GM03348 (cell line): ENCODE results near the gene RNF208.
"Not testable (repeated sequence)": the region's sequence is repeated elsewhere in the genome, so short reads cannot be mapped to it uniquely, and the experiment has no call there.

Source experiments
- DNase-seq: peaks from one replicate; pipeline ENCODE4 v3.0.0; 2012; ENCODE audit warnings: low spot score

Gene RNF208

GRCh38 chr9:137240318-137240840 lies 18.3 kb upstream of the RNF208 start:
- peak; percentile 86 for DNase-seq

GRCh38 chr9:137239541-137240200 lies 17.6 kb upstream of the RNF208 start:
- DNase-seq = not testable (repeated sequence)

- no peak for DNase-seq
These were observed 16.0 kb upstream of the RNF208 start for GRCh38 chr9:137237759-137238726.

GRCh38 chr9:137236936-137237421 lies 14.9 kb upstream of the RNF208 start:
- DNase-seq = no peak

- peak; percentile 93 for DNase-seq
These were observed 14.3 kb upstream of the RNF208 start for GRCh38 chr9:137236238-137236935.

- DNase-seq = no peak
These were observed 13.6 kb upstream of the RNF208 start for GRCh38 chr9:137235424-137236237.

GRCh38 chr9:137234758-137235423 lies 12.9 kb upstream of the RNF208 start:
- DNase-seq = no peak

GRCh38 chr9:137234055-137234697 lies 12.1 kb upstream of the RNF208 start:
- DNase-seq = no peak

- no peak for DNase-seq
These were observed 11.3 kb upstream of the RNF208 start for GRCh38 chr9:137233143-137233980.

- DNase-seq = no peak
These were observed 10.5 kb upstream of the RNF208 start for GRCh38 chr9:137232510-137232909.

GRCh38 chr9:137232101-137232500 lies 10.1 kb upstream of the RNF208 start:
- DNase-seq = no peak

GRCh38 chr9:137231372-137232039 lies 9.5 kb upstream of the RNF208 start:
- DNase-seq = no peak

GRCh38 chr9:137230705-137231371 lies 8.8 kb upstream of the RNF208 start, which contains the start of gene SLC34A3:
Gene SLC34A3, plus strand, starts transcription at chr9:137230901. Its CDS starts 802 bp downstream, at chr9:137231703.
- no peak for DNase-seq

- no peak for DNase-seq
These were observed 8.1 kb upstream of the RNF208 start for GRCh38 chr9:137229903-137230704.

- DNase-seq = no peak
These were observed 7.2 kb upstream of the RNF208 start for GRCh38 chr9:137228968-137229896.

- DNase-seq = no peak
These were observed 6.5 kb upstream of the RNF208 start for GRCh38 chr9:137228506-137228967.
